Gastrocnemius medialis (tissue), 4 donors: Measurements from ENCODE around the gene GAB2.

Source experiments
- POLR2A ChIP-seq, 2 donors: fragments of 450-650 bp; IDR thresholded peaks; one replicate each; pipeline ENCODE4 v1.6.1; 2017; ENCODE audit warnings: antibody characterized with exemption in 2 of 2, mild to moderate bottlenecking in 2 of 2, moderate library complexity in 2 of 2
- TF ChIP-seq, protein P1 (sequence below), 5 experiments: fragments of 450-650 bp in 3 of 5; fragments of 200-600 bp in 2 of 5; sonication (generic) in 2 of 5; IDR thresholded peaks in 4 of 5; conservative IDR thresholded peaks in 1 of 5; 1 replicate in 4 of 5; 2 replicates in 1 of 5; pipeline ENCODE4 v1.5.1; 2016 to 2019; ENCODE audit warnings: antibody characterized with exemption in 5 of 5, mild to moderate bottlenecking in 3 of 5, moderate library complexity in 3 of 5

DNA sequence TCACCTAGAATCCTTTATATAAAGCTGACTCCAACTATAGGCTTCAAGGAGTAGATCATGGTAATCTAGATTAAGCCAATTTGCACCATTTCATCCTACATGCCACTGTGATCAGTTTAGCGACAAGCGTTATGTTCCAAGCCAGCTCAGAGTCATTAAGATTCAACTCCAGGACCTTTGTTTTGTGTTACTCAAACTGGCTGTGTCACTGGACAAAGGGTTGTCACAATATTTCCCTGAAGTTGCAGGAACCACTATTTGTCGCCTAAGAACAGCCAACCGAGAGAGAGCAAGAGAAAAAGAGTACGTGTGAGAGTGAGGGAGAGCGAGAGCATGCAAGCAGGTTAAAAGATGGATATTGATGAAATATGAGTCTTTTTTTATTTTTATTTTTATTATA is 124.1 kb downstream of the GAB2 start:
- TF ChIP-seq, protein P1, sequence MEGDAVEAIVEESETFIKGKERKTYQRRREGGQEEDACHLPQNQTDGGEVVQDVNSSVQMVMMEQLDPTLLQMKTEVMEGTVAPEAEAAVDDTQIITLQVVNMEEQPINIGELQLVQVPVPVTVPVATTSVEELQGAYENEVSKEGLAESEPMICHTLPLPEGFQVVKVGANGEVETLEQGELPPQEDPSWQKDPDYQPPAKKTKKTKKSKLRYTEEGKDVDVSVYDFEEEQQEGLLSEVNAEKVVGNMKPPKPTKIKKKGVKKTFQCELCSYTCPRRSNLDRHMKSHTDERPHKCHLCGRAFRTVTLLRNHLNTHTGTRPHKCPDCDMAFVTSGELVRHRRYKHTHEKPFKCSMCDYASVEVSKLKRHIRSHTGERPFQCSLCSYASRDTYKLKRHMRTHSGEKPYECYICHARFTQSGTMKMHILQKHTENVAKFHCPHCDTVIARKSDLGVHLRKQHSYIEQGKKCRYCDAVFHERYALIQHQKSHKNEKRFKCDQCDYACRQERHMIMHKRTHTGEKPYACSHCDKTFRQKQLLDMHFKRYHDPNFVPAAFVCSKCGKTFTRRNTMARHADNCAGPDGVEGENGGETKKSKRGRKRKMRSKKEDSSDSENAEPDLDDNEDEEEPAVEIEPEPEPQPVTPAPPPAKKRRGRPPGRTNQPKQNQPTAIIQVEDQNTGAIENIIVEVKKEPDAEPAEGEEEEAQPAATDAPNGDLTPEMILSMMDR (IDR thresholded peaks at IDR 0.05 in 4 of 5, conservative IDR thresholded peaks at IDR 0.05 in 1 of 5): no peak
- no peak for TF ChIP-seq POLR2A (IDR thresholded peaks at IDR 0.05)
